Endothelial cell of umbilical vein (primary cell): ENCODE measurements around the gene DAD1. TPM values are rescaled to one million over a fixed set of nuclear protein-coding genes. Genes with fewer than 3 reads are reported as not detected.
A peak's percentile ranks its signal among the peaks of the same experiment; 100 is the strongest.

Source experiments
- BruUV-seq: library from RNA; stranded (reverse); fragments of 400-500 nt; replicated peaks from 2 replicates; lab custom pipeline; 2021; lab: Mats Ljungman, UMichigan
- CTCF ChIA-PET: fragments of 300-600, 350-600 bp; sonication (Branson Sonifier 250); formaldehyde crosslinking; loops from one replicate; lab custom pipeline; 2021; ENCODE audit warnings: antibody characterized with exemption, inconsistent platforms; lab: Charles Lee
- POLR2A ChIA-PET: fragments of 300-600, 350-600 bp; sonication (Branson Sonifier 250); formaldehyde crosslinking; loops from one replicate; lab custom pipeline; 2021; ENCODE audit warnings: antibody characterized with exemption, inconsistent platforms; lab: Charles Lee
- DNase-seq: peaks from one replicate; pipeline ENCODE4 v3.0.0-alpha.2; 2011; ENCODE audit warnings: low read depth, low spot score
- FAIRE-seq: peaks from 2 replicates; lab custom pipeline; 2011; peaks lifted over from hg19 to GRCh38; lab: Jason Lieb, UNC
- H2AFZ ChIP-seq: 2 replicates; pipeline ENCODE4 v1.6.0; 2012; ENCODE audit warnings: low read depth, low read length, control low read depth, inconsistent platforms
- H3K27ac ChIP-seq: 2 replicates; pipeline ENCODE4 v1.5.1; 2011; ENCODE audit warnings: low read depth, mild to moderate bottlenecking, control low read depth, low read length, moderate library complexity; ENCODE audit not compliant: insufficient read depth
- H3K27me3 ChIP-seq, 2 experiments: 2 replicates each; pipeline versions ENCODE4 v1.6.0 to v1.6.1; 2011; ENCODE audit warnings: low read length in 2 of 2, mixed read lengths in 1 of 2; ENCODE audit not compliant: control insufficient read depth in 2 of 2, insufficient read depth in 2 of 2
- H3K36me3 ChIP-seq, 2 experiments: 2 replicates in 1 of 2; 3 replicates in 1 of 2; pipeline ENCODE4 v1.5.1; 2011; ENCODE audit warnings: low read length in 2 of 2, mild to moderate bottlenecking in 1 of 2, moderate library complexity in 1 of 2; ENCODE audit not compliant: control insufficient read depth in 2 of 2, insufficient read depth in 2 of 2; ENCODE audit errors: extremely low read depth in 1 of 2
- H3K4me1 ChIP-seq: 3 replicates; pipeline ENCODE4 v1.5.1; 2011; ENCODE audit warnings: mild to moderate bottlenecking, low read length; ENCODE audit not compliant: control insufficient read depth, insufficient read depth; ENCODE audit errors: extremely low read depth
- H3K4me2 ChIP-seq: 2 replicates; pipeline ENCODE4 v1.6.1; 2011; ENCODE audit warnings: low read length, control low read depth, mixed read lengths; ENCODE audit not compliant: insufficient read depth
- H3K4me3 ChIP-seq, 3 experiments: fragments of 200-600 bp in 1 of 3; sonication (generic), shearing (Covaris generic) in 1 of 3; replicated peaks in 1 of 3; 2 replicates each; pipeline ENCODE4 v1.5.1; 2011 to 2016; ENCODE audit warnings: control low read depth in 3 of 3, low read length in 3 of 3, mild to moderate bottlenecking in 2 of 3, inconsistent platforms in 1 of 3, low read depth in 1 of 3, moderate library complexity in 1 of 3; ENCODE audit not compliant: insufficient read depth in 1 of 3
- H3K79me2 ChIP-seq: 2 replicates; pipeline ENCODE4 v1.6.0; 2012; ENCODE audit warnings: low read length, inconsistent platforms; ENCODE audit not compliant: control insufficient read depth, insufficient read depth
- H3K9ac ChIP-seq: replicated peaks from 2 replicates; pipeline ENCODE3; 2011; ENCODE audit warnings: low read length, control low read depth; ENCODE audit not compliant: insufficient read depth; ENCODE audit errors: extremely low read depth
- H3K9me1 ChIP-seq: replicated peaks from 3 replicates; pipeline ENCODE4 v1.6.0; 2011; ENCODE audit warnings: mild to moderate bottlenecking, low read length; ENCODE audit not compliant: control insufficient read depth, insufficient read depth; ENCODE audit errors: extremely low read depth
- H3K9me3 ChIP-seq: replicated peaks from 2 replicates; pipeline ENCODE4 v1.5.1; 2012; ENCODE audit warnings: low read length, inconsistent platforms; ENCODE audit not compliant: control insufficient read depth, insufficient read depth
- H4K20me1 ChIP-seq: replicated peaks from 2 replicates; pipeline ENCODE3; 2011; ENCODE audit warnings: mild to moderate bottlenecking, low read length; ENCODE audit not compliant: control insufficient read depth, insufficient read depth; ENCODE audit errors: extremely low read depth
- EZH2 ChIP-seq: IDR thresholded peaks from 2 replicates; pipeline ENCODE4 v1.6.1; 2012; ENCODE audit warnings: borderline replicate concordance, low read depth, mild to moderate bottlenecking, moderate library complexity, low read length, inconsistent platforms; ENCODE audit not compliant: severe bottlenecking
- FOS ChIP-seq: IDR thresholded peaks from 2 replicates; pipeline ENCODE4 v1.6.1; 2011; ENCODE audit warnings: mild to moderate bottlenecking, low read length, moderate library complexity, borderline replicate concordance; ENCODE audit not compliant: insufficient read depth
- GATA2 ChIP-seq: IDR thresholded peaks from 2 replicates; pipeline ENCODE4 v1.7.0; 2011; ENCODE audit warnings: low read depth, mild to moderate bottlenecking, moderate library complexity, mixed read lengths, low read length; ENCODE audit not compliant: insufficient read length, insufficient read depth
- JUN ChIP-seq: IDR thresholded peaks from 2 replicates; pipeline ENCODE4 v1.6.1; 2011; ENCODE audit warnings: borderline replicate concordance, low read depth; ENCODE audit not compliant: insufficient read length, insufficient read depth
- MYC ChIP-seq: IDR thresholded peaks from one replicate; pipeline ENCODE4 v1.6.1; 2011; ENCODE audit warnings: mild to moderate bottlenecking, low read depth, low read length
- POLR2A ChIP-seq: IDR thresholded peaks from 2 replicates; pipeline ENCODE4 v1.6.1; 2012; ENCODE audit warnings: low read depth, mild to moderate bottlenecking, control low read depth, low read length
- POLR2AphosphoS5 ChIP-seq: IDR thresholded peaks from 2 replicates; pipeline ENCODE4 v1.6.1; 2012; ENCODE audit warnings: low read depth, mild to moderate bottlenecking, control low read depth, low read length, moderate library complexity; ENCODE audit not compliant: insufficient read depth
- dilution Hi-C: fragments of 300-500 bp; cut with MboI; formaldehyde crosslinking; loops from one replicate; pipeline ENCODE4 v1.15.0; 2019; ENCODE audit warnings: low sequenced_read_pairs; ENCODE audit not compliant: extremely low pct_ligation_motif_present
- intact Hi-C: fragments of 100-400 bp; cut with micrococcal nuclease; formaldehyde crosslinking; loops from one replicate; pipeline ENCODE4 v1.10.0; 2022
- polyA plus RNA-seq, 4 experiments: library from polyadenylated mRNA; depleted of rRNA in 3 of 4; stranded (reverse) in 3 of 4; unstranded in 1 of 4; fragments of >200 nt; gene quantifications; 2 replicates each; pipeline versions ENCODE4 v1.2.1 to v1.2.3, GENCODE V29; 2011 to 2012; ENCODE audit warnings: missing spikeins in 1 of 4
- total RNA-seq: library from RNA; stranded (reverse); gene quantifications from 2 replicates; pipeline ENCODE4 v1.2.3, GENCODE V29; 2021
- TF ChIP-seq, protein P1 (sequence below), 2 donors: IDR thresholded peaks; 1 replicate in 1 of 2; 2 replicates in 1 of 2; pipeline ENCODE4 v1.5.1; 2011; ENCODE audit warnings: low read length in 2 of 2, mild to moderate bottlenecking in 2 of 2, moderate library complexity in 2 of 2, control low read depth in 1 of 2, inconsistent platforms in 1 of 2, low read depth in 1 of 2; ENCODE audit not compliant: insufficient read depth in 1 of 2; ENCODE audit errors: extremely low read depth in 1 of 2
- TF ChIP-seq, protein P2 (sequence below): IDR thresholded peaks from 2 replicates; pipeline ENCODE4 v1.6.1; 2011; ENCODE audit not compliant: insufficient read depth, insufficient read length

The DAD1 gene
- total and polyA plus RNA-seq, 2 donors (not counting 3 experiments of a cell fraction or from before 2014, with no cell fraction given): 299 to 1,227 TPM

DNA sequence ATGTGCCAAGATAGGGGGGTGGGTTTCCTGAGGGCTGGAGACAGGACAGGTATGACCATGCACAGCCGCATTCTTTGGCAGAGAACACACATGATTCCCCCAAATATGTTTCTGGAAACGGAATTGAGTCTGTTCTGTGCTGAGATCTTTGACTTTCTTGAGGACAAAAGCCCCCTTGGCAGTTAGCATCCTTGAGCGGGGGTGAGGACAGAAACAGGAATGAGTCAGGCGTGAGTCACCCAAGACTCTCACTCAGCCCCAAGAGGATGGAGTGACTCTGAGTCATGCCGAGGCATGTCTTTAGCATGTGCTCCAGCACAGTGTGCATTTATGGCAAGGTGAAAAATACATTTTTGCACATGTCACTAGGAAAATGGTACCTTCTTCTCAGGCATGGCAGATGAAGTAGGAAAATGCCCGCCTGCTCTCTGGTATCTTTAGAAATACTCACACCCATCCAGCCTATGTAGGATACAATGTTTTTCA is 52.1 kb downstream of the DAD1 start:
- intact Hi-C loops (loop anchor here (1.0 to 5.0 kb wide), 2 partner anchors 9 to 105 kb away; no protein-coding TSS in a partner anchor), dilution Hi-C loops (no loop called here)
- H3K4me2 ChIP-seq: peak overlapping the region; percentile 19
- peak overlapping the region; percentile 57 for H3K27ac ChIP-seq
- FAIRE-seq: peak; percentile 95
- ChIA-PET POLR2A (interaction anchor here (0.8 kb wide), 1 partner anchor 10 kb away, joined by 3 read pairs; no protein-coding TSS in a partner anchor), CTCF (interaction anchor here (0.6 to 2.2 kb wide), 5 partner anchors 9 to 66 kb away, joined by 3 to 14 read pairs (median 4); no protein-coding TSS in a partner anchor)
- no peaks in the 10 kb centered on the region for H3K79me2 ChIP-seq
- DNase-seq: peak; percentile 98
- peak overlapping the region; percentile 6 for H3K9ac ChIP-seq
- no peaks in the 10 kb centered on the region for H4K20me1 ChIP-seq
- peaks cover 38% of the 10 kb centered on the region for H3K4me1 ChIP-seq
- H3K27me3 ChIP-seq: no peaks in the 10 kb centered on the region
- no peaks in the 10 kb centered on the region for H3K9me1 ChIP-seq
- no peaks in the 10 kb centered on the region for H3K36me3 ChIP-seq
- H2AFZ ChIP-seq: no peak overlapping the region
- H3K4me3 ChIP-seq: no peak overlapping the region
- TF ChIP-seq, protein P1, sequence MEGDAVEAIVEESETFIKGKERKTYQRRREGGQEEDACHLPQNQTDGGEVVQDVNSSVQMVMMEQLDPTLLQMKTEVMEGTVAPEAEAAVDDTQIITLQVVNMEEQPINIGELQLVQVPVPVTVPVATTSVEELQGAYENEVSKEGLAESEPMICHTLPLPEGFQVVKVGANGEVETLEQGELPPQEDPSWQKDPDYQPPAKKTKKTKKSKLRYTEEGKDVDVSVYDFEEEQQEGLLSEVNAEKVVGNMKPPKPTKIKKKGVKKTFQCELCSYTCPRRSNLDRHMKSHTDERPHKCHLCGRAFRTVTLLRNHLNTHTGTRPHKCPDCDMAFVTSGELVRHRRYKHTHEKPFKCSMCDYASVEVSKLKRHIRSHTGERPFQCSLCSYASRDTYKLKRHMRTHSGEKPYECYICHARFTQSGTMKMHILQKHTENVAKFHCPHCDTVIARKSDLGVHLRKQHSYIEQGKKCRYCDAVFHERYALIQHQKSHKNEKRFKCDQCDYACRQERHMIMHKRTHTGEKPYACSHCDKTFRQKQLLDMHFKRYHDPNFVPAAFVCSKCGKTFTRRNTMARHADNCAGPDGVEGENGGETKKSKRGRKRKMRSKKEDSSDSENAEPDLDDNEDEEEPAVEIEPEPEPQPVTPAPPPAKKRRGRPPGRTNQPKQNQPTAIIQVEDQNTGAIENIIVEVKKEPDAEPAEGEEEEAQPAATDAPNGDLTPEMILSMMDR (IDR thresholded peaks at IDR 0.05; ENCODE audit: extremely low read depth in 1 of 2, insufficient read depth in 1 of 2, low read depth in 1 of 2, low read length in 2 of 2): no peak
- TF ChIP-seq JUN (peak; percentile 100), POLR2AphosphoS5 (peak; percentile 78), FOS (peak; percentile 100), POLR2A (no peak), EZH2 (no peak), MYC (peak; percentile 78), GATA2 (peak; percentile 51)
- TF ChIP-seq, protein P2, sequence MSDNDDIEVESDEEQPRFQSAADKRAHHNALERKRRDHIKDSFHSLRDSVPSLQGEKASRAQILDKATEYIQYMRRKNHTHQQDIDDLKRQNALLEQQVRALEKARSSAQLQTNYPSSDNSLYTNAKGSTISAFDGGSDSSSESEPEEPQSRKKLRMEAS: peak; percentile 89
- no peaks in the 10 kb centered on the region for H3K9me3 ChIP-seq
- no TSS peak for BruUV-seq
